K562 (cell line): Measurements from ENCODE around the gene RASSF10. TPM values are rescaled to one million over a fixed set of nuclear protein-coding genes. Genes with fewer than 3 reads are reported as not detected.

Experiments
- AFF1 ChIP-seq, 2 experiments: fragments of 450-650 bp; IDR thresholded peaks; 2 replicates each; pipeline ENCODE4 v1.6.1; 2018; ENCODE audit warnings: mild to moderate bottlenecking in 2 of 2, low read depth in 1 of 2; ENCODE audit not compliant: partially characterized antibody in 2 of 2
- BRF1 ChIP-seq: IDR thresholded peaks from 3 replicates; pipeline ENCODE4 v1.6.1; 2011; ENCODE audit warnings: borderline replicate concordance, mild to moderate bottlenecking; ENCODE audit not compliant: insufficient read length; ENCODE audit errors: extremely low read depth
- CBFA2T3 ChIP-seq: fragments of 450-650 bp; IDR thresholded peaks from 2 replicates; pipeline ENCODE4 v1.6.1; 2017
- CBX2 ChIP-seq: fragments of 200-600 bp; sonication (generic); IDR thresholded peaks from one replicate; pipeline ENCODE4 v1.6.1; 2012; ENCODE audit warnings: mild to moderate bottlenecking, low read length, inconsistent platforms; ENCODE audit not compliant: insufficient read depth, poor library complexity, severe bottlenecking
- DACH1 ChIP-seq: fragments of 450-650 bp; IDR thresholded peaks from 2 replicates; pipeline ENCODE4 v1.6.1; 2018; ENCODE audit not compliant: partially characterized antibody
- FOXJ2 ChIP-seq: fragments of 200-800 bp; sonication (Bioruptor generic); IDR thresholded peaks from 2 replicates; pipeline ENCODE4 v1.6.1; 2016; ENCODE audit warnings: missing genetic modification characterization, missing compliant biosample characterization
- FOXK2 ChIP-seq, 2 experiments: fragments of 450-650 bp; IDR thresholded peaks in 1 of 2; conservative IDR thresholded peaks in 1 of 2; 2 replicates each; pipeline ENCODE4 v1.6.1; 2016; ENCODE audit warnings: low read depth in 2 of 2, mild to moderate bottlenecking in 1 of 2
- GTF2A2 ChIP-seq: IDR thresholded peaks from 2 replicates; pipeline ENCODE4 v1.6.1; 2016; ENCODE audit warnings: mild to moderate bottlenecking, missing genetic modification characterization, missing compliant biosample characterization
- NCOA4 ChIP-seq: fragments of 450-650 bp; IDR thresholded peaks from 2 replicates; pipeline ENCODE4 v1.6.1; 2018; ENCODE audit warnings: mild to moderate bottlenecking; ENCODE audit not compliant: partially characterized antibody
- NCOR1 ChIP-seq: fragments of 450-650 bp; IDR thresholded peaks from 2 replicates; pipeline ENCODE4 v1.6.1; 2016; ENCODE audit warnings: mild to moderate bottlenecking, moderate library complexity
- NFYB ChIP-seq: IDR thresholded peaks from 2 replicates; pipeline ENCODE4 v1.6.1; 2011; ENCODE audit warnings: mild to moderate bottlenecking, moderate library complexity; ENCODE audit not compliant: insufficient read length; ENCODE audit errors: extremely low read depth
- PHB2 ChIP-seq: fragments of 450-650 bp; IDR thresholded peaks from 2 replicates; pipeline ENCODE4 v1.6.1; 2017; ENCODE audit warnings: low read depth
- PURB ChIP-seq: sonication (generic); formaldehyde crosslinking; IDR thresholded peaks from 2 replicates; pipeline ENCODE4 v1.9.0; 2021; ENCODE audit warnings: low read depth, mild to moderate bottlenecking, missing genetic modification reagents
- RNF219 ChIP-seq: fragments of 250-450 bp; sonication (Bioruptor Pico); IDR thresholded peaks from 2 replicates; pipeline ENCODE4 v1.5.0; 2022; ENCODE audit warnings: mild to moderate bottlenecking
- SMARCA4 ChIP-seq: fragments of 450-650 bp; IDR thresholded peaks from 2 replicates; pipeline ENCODE4 v1.6.1; 2016
- SOX6 ChIP-seq: fragments of 450-650 bp; IDR thresholded peaks from 2 replicates; pipeline ENCODE4 v1.6.1; 2014; ENCODE audit warnings: mild to moderate bottlenecking
- TEAD4 ChIP-seq, 2 experiments: sonication (generic) in 1 of 2; formaldehyde crosslinking in 1 of 2; IDR thresholded peaks; 2 replicates each; pipeline versions ENCODE4 v1.6.1 to v1.8.0; 2012 to 2022; ENCODE audit warnings: borderline replicate concordance in 1 of 2, inconsistent platforms in 1 of 2, low read length in 1 of 2, mild to moderate bottlenecking in 1 of 2, missing genetic modification reagents in 1 of 2
- ZNF212 ChIP-seq: fragments of 450-650 bp; formaldehyde crosslinking; IDR thresholded peaks from 2 replicates; pipeline ENCODE4 v1.4.0; 2020; ENCODE audit warnings: mild to moderate bottlenecking
- ZNF431 ChIP-seq: sonication (generic); formaldehyde crosslinking; IDR thresholded peaks from 2 replicates; pipeline ENCODE4 v1.8.0; 2022; ENCODE audit warnings: mild to moderate bottlenecking, missing genetic modification reagents
- polyA plus RNA-seq, 8 experiments: library from polyadenylated mRNA; depleted of rRNA in 4 of 8; stranded (reverse) in 5 of 8; unstranded in 3 of 8; fragments of >200 nt; fragmentation: Nextera tagmentation in 2 of 8; fragmentation: Illumina TruSeq in 1 of 8; extraction: Ambion mirVana in 2 of 8; extraction: Trizol in 1 of 8; gene quantifications; 2 replicates each; pipeline versions ENCODE4 v1.2.1 to v1.2.3, GENCODE V29; 2011 to 2014; ENCODE audit warnings: inconsistent platforms in 1 of 8, missing spikeins in 1 of 8
- total RNA-seq, 7 experiments: library from RNA; depleted of rRNA in 6 of 7; stranded (reverse); fragments of >200 nt in 6 of 7; fragmentation: Illumina TruSeq in 2 of 7; extraction: Trizol in 2 of 7; gene quantifications; 2 replicates each; pipeline versions ENCODE4 v1.2.1 to v1.2.3, GENCODE V29; 2011 to 2021; ENCODE audit warnings: low replicate concordance in 1 of 7
- TF ChIP-seq, protein P1 (sequence below): sonication (generic); formaldehyde crosslinking; IDR thresholded peaks from 2 replicates; pipeline ENCODE4 v1.8.0; 2022; ENCODE audit warnings: mild to moderate bottlenecking, missing genetic modification reagents
- TF ChIP-seq, protein P2 (sequence below): fragments of 200-800 bp; sonication (Bioruptor generic); IDR thresholded peaks from 2 replicates; pipeline ENCODE4 v1.6.1; 2017; ENCODE audit warnings: missing genetic modification characterization, missing compliant biosample characterization

Gene RASSF10
- total and polyA plus RNA-seq, 9 of the 15 experiments (the other 6 are each of a cell fraction or from before 2014, with no cell fraction given) = not detected

GRCh38 chr11:12997168-12997567 lies 11.9 kb upstream of the RASSF10 start (continued):
- TF ChIP-seq AFF1 (IDR thresholded peaks at IDR 0.05; ENCODE audit: low read depth in 1 of 2, partially characterized antibody in 2 of 2) = no peak
- TF ChIP-seq PURB = no peak
- TF ChIP-seq, protein P1, sequence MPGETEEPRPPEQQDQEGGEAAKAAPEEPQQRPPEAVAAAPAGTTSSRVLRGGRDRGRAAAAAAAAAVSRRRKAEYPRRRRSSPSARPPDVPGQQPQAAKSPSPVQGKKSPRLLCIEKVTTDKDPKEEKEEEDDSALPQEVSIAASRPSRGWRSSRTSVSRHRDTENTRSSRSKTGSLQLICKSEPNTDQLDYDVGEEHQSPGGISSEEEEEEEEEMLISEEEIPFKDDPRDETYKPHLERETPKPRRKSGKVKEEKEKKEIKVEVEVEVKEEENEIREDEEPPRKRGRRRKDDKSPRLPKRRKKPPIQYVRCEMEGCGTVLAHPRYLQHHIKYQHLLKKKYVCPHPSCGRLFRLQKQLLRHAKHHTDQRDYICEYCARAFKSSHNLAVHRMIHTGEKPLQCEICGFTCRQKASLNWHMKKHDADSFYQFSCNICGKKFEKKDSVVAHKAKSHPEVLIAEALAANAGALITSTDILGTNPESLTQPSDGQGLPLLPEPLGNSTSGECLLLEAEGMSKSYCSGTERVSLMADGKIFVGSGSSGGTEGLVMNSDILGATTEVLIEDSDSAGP (CRISPR knock-in tag) = no peak
- TF ChIP-seq RNF219 (CRISPR knock-in tag) = no peak
- TF ChIP-seq CBFA2T3 = peak; percentile 75
- no peak for TF ChIP-seq CBX2
- TF ChIP-seq NCOA4 = no peak
- TF ChIP-seq PHB2 = no peak
- TF ChIP-seq ZNF212 = no peak
- peak; percentile 47; the same call in 1 of the 2 replicates for TF ChIP-seq TEAD4 (IDR thresholded peaks at IDR 0.05; ENCODE audit: low read length)
- no peak for TF ChIP-seq TEAD4 (CRISPR knock-in tag; IDR thresholded peaks at IDR 0.05; ENCODE audit: borderline replicate concordance)
- TF ChIP-seq NCOR1 = peak; percentile 59
- peak; percentile 82 for TF ChIP-seq SOX6
- no peak for TF ChIP-seq NFYB
- no peak for TF ChIP-seq BRF1
- TF ChIP-seq ZNF431 (CRISPR knock-in tag) = no peak
- TF ChIP-seq, protein P2, sequence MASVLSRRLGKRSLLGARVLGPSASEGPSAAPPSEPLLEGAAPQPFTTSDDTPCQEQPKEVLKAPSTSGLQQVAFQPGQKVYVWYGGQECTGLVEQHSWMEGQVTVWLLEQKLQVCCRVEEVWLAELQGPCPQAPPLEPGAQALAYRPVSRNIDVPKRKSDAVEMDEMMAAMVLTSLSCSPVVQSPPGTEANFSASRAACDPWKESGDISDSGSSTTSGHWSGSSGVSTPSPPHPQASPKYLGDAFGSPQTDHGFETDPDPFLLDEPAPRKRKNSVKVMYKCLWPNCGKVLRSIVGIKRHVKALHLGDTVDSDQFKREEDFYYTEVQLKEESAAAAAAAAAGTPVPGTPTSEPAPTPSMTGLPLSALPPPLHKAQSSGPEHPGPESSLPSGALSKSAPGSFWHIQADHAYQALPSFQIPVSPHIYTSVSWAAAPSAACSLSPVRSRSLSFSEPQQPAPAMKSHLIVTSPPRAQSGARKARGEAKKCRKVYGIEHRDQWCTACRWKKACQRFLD (CRISPR knock-in tag) = no peak
- TF ChIP-seq FOXK2 (conservative IDR thresholded peaks at IDR 0.05 in 1 of 2, IDR thresholded peaks at IDR 0.05 in 1 of 2; ENCODE audit: low read depth in 2 of 2) = peak in 1 of 2 experiments; percentile 29; a peak in 1 of 4 replicates
- peak; percentile 56 for TF ChIP-seq DACH1
- no peak for TF ChIP-seq SMARCA4
- TF ChIP-seq GTF2A2 (tag) = no peak
- TF ChIP-seq FOXJ2 (tag) = no peak
